HPDE6-E6E7 (cell line): ENCODE results near the gene TXNRD3.

Experiments
- DNase-seq: peaks from one replicate; pipeline ENCODE4 v3.0.0; 2011; ENCODE audit warnings: missing footprints; ENCODE audit errors: extremely low spot score

The TXNRD3 gene

DNA sequence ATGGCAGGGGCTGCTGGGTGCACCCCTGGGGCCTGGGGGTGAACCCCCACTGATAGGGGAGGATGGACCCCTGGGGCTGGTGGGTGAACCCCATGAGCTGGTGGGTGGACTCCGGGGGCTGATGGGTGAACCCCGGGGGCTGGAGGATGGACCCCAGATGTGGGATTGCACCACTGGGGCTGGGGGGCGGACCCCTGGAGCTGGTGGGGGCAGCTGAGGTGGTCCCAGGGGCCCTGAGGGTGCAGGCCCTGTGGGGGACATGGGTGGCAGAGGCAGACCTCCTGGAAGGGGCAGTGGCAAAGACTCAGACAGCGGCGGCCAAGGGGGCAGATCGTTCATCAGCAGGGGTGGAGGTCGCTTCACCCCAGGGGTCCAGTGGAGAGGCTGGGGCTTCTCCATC, 17.4 kb upstream of the TXNRD3 start:
- DNase-seq = no peak

DNA sequence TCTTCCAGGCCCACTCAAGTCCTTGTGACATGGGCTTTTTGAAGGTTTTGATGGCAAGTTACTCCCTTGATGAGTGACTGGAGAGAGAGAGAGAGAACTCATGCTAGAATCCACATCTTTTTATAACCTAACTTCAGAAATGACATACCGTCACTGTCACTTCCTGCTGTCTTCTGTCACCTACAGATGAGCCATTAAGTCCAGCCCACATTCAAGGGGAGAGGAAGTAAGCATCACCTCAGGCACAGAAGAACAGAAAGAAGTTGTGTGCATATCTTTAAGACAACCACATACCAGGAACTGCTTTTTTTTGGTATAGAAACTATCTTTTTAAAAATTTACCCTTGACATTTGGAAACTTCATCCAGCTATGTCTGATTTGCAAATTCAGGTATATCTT, 16.6 kb upstream of the TXNRD3 start:
- DNase-seq = no peak

DNA sequence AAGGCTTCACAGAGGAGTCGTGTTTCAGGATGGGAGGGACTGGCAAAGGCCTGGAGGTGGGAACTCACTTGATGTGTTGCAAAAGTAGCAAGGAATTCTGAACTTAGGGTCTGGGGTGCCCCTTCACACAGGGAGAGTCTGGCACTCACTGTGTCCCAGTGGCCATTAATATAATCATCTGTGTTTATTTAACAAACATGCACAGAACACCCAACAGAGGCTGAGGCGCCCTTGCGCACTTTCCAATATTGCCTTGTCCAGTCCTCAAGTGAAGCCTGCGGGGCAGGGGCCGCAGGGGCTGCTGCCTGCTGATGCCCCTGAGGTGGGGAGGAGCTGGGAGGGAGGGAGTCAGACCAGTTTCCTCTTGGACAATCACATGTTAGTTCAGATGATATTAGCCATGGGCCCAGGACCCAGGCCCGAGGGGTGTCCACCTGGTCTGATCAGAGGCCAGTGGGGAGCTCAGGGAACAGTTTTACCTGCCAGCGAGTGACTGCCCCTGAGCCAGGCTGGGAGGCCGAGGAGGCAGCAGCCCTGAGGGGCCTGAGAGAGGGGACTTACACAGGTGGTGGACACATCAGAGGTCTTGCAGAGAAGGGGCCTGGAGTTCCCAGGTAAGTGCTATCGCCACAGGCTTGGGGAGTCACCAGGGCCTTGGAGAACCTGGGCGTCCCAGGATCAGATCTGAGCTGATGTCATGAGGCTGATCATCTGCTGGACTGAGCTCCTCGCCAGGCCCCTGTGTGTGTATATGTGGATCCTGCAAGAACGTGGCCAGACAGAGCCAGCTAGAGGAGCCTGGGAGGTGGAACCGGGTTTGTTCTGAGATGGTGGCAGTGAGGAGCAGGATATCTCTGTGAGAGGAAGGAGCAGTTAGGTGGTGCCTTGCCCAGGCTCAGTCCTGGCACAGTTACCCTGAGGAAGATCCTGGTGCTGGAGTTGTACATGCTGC, 13.8 kb upstream of the TXNRD3 start:
- no peak for DNase-seq

DNA sequence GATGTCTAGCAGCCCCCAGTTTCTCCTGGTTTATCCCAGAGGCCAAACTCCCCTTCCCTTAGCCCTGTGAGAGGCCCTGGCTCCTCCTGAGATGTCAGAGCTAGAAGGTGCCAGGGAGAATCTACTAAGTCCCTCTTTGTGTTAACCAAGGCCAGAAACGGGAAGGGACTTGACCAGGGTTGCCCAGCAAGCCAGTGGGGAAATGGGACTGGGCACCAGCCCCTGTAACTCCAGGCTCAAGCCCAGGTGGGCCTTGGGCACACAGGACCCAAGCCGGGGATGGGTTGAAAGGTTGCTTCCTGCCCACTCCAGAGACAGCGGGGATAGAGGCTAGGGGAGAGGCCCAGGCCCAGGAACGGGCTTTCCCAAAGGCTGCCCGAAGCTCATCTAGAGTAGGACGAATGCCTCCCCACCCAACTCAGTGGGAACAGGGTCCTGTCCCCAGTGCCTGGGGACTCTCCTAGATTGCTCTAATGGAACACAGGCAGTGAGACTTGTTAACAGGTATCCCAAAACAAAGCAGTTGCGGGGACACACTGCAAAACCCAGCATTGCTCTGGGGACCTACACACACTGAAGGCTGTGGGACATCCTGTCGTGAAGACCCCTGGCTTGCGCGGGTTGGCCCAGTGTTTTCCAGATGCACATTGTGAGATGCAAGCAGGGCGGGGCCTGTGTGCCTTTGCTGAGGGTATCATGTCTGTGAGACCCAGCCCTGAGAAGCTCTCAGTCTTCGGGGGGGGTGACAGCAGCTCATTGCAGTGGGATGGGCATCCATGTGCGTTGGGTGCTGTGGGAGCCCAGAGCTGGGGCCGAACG, 12.9 kb upstream of the TXNRD3 start:
- no peak for DNase-seq

DNA sequence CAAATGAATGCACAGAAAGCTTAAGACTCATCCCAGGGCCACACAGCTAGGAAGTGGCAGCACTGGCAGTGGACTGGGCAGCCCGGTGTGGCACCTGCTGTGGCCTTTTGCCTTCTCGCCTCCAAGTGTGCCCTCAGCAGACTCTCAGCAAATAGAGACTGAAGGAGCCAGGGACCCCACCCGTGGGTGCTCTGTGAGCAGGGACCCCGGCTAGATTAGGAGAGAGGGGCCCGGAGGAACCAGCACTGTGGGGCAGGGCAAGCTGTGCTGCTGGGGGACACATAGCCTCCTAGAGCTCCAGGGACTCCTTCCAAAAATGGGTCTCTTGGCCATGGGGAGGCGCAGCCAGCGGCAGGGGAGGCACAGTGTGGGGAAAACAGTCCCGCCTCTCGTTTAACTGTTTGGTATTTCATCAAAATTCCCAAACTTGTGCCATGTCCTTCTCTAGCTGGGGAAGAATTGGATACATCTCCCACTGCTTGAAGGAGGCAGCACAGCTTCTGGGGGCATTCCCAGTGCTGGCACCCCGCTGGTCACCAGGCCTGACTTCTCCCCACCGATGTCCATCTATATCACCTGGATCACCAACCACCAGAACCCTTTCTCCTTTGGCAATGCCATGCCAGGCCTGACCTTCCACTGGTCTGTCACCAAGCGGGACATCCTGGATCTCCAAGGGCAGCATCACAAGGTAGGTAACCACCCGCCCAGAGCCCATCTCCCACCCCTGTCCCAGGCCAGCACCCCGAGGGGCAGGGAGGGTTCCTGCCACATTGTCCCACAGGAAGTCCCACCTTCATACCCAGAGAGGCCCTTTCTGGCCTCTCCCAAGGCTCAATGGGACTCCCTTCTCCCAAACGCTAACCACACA, 12.0 kb upstream of the TXNRD3 start:
- no peak for DNase-seq

DNA sequence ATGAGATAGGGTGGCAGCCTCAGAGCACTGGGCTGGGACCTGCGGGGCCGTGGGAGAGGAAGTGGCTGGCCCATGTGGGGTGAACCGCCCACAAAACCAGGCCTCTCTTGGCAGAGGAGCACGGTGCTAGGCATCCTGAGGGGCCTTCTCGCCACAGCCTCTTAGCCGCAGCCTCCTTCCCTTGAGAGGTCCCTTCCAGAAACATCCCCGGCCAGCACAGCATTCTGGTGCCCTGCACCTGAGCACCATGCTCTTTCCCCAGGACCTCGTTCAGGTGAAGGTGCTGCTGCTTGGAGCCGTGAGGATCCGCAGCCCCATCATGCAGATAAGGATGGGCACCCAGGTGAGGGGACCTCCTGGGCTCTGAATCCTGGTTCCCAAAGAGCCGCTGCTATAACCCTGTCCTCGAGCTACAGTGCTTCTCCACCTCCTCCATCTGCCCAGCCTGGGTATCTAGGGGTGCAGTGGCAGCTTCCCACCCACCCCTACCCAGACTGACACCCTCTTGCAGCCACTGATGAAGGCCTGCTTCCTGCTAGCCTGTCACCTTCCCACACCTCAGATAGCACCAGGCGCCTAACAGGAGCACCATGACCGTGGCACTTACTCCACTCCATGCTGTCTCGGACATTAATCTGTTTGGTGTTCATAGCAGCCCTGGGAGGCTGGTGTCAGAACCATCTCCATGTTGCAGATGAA, 11.2 kb upstream of the TXNRD3 start:
- no peak for DNase-seq

DNA sequence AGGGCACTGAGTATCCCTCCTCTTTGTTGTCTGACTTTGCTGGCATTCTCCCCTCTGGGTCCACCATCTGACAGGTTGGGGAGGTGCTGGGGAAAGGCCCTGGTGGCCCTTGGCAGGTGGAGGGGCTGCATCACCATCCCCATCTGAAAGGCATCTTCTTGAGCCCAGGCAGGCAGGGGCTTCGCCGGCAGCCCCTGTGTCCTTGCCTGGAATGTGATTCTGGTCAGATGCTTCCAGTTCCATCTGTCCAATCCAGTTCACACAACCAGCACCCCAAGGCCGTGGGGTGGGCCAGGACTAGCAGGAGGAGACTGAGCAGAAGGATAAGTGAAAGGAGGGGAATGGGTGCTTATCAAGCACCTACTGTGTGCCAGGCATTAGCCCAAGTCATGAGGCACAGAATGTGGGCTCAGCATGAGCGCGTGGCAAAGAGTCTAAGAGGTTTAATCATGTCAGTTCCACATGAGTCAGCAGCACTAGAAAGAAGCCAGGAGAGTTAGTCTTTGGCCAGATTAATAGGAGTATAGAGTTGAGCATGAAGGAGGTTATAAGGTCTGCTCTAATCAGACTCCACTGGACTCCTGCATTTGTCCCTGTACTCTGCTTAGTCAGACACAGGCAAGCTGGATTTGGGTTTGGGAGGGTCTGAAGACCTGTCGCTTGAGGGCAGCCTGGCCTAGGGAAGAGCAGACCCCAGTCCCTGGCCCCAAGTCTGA, 10.5 kb upstream of the TXNRD3 start:
- DNase-seq = no peak

DNA sequence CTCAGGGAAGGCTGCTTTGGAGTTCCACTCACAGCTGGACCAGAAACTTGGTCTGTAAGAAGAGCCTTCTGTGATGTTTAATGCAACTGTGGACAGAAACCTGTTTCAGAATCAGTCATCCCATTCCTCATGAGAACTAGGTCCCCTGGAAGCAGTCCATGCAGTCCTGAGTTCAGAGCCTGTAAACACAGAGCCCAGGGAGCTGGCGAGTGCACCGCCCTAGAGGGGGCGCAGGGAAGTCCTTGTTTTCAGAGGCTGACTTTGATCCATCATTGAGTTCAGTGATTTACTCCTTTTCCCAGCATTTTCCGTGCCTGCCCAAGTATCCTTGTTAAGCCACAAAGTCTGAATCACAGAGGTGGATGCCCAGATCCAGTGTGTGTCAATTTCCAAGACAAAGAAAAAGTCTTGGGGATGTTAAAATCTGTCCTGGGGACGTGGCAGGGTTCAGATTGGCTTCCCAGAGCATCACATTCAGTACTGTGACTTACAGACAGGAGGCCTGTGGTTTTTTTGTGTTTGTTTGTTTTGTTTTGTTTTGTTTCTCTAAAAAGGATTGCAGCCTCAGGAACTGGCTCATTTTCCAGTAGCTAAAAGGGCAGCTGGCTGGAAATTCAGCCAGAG, 9.8 kb upstream of the TXNRD3 start:
- DNase-seq = no peak

DNA sequence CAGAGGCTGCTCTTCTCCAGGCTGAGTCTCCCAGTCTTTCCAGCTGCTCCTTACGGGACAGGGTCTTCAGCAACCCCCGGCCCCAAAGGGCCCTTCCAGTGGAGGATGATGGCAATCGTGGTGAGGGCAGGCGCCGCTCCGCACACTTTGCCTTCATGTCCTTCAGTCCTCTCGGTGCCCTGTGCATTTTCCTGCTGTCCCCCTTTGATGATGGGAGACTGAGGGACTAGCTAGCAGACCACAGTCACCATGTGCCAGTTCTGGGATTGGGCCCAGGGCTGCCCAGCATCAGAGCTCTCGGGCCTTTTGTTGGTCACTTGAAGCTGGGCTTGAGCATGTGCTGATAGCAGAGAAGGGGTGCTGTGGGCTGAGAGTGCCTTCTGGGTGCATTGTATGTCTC, 8.8 kb upstream of the TXNRD3 start:
- no peak for DNase-seq

DNA sequence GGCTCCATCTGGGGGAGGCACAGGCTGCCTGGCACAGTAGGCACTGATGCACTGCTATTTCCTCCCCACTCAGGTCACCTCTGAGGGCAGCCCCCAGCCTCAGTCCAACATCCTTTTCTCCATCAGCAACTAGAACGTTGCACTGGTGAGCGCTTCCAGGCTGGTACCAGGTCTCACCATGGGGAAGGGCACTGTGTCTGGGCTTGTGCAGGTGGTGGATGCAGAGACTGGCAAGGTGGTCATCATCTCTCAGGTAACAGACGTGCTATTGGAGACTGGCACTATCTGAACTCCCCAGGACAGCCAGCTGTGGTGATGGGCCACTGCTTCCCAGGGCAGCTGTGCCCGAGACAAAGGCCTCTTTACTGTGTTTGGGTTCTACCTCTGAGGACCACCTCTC, 8.3 kb upstream of the TXNRD3 start:
- DNase-seq = no peak

DNA sequence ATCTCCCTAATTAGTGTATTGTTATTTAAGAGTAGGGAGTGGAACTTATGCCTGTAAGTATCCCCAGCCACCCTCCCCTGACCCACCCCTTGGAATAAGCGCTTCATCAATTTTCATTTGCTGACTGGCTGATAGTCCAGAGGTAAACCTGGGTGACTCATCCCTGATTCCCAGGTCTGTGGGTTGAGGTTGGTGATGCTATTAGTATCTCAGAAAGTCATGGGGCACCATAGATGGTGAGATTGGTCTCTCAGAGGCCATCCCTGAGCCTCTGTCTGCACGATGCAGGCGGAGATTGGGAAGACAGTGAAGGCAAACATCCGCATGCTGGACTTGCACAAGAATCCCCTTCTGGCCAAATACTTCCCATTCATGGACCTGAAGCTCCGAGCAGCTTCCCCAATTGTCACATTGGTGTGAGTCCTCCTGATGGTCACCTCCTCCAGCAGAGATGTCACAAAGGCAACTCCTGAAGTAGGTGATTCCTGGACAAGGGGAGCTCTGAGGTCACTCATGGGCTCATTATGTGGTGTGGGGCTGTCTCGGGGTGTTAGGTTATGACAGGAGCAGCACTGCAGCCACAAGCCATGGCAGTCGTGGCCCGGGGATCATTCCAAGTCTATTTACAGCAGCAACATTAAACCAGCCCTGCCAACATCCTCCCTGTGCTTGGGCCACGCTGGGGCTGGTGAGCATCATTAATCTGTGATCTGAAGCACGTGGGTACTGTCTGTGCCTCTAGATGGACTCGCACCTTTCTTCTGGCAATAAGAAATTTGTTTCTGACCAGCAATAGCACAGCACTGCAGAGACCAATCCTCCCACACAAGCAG, 6.8 kb upstream of the TXNRD3 start:
- DNase-seq = no peak

DNA sequence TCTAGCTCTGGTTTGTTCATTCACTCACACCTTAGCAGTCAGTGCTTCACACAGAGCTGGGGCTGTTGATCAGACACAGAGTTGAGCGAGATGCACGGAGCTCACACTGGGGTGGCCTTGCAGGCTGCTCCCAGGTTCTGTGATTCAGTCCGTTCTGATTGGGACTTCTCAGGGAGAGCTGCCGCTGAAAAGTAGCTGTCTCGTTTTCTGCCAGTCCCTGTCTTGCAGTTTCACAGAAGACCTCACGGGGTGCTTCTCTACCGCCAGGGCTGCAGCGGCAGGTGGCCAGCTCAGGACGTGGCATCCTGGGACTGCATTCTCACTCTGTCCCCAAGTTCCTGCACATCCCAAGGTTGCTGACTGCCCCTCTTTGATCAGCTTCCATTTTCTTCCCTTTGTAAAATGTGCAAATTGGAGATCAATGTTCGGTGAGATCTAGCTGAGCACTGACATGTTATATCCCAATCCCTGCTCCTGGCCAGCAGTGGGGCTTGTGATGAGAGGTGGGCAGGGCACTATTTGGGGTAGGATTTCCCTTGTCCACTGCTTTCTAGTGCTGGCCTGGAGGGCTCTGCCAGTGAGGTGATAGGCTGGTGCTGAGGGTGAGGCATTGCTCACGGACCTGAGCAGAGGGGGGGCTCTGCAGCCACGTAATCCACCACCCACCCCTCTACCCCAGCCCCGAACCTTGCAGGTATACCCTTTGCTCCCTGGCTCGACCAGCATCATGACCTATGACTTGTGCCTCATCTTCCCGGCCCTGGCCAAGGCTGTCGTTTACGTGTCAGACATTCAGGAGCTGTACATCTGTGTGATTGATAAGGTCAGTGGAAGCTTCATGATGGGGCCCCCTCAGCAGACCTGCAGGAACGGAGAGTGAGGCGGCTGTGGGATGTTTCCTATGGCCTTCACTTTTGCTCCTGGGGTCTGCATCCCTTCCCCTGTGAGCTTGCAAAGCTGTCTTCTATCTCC, 5.3 kb upstream of the TXNRD3 start:
- DNase-seq = no peak

DNA sequence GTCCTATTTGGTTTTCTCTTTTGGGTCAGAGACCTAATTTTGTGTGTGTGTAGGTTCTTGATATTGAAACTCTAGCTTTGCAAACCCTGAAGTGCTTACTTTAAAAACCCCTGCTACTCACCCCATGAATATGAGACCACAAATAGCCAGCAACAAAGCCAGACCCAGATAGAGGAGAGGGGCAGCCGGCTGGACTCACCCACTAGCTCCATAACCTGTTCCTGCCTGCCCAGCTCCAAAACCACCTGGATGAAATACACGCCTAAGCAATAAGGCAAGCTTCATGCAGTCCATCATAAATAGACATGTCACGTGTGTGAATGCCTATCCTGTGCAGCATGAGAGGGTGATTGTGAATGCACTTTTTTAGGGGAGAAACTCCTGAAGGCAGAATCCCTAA, 3.7 kb upstream of the TXNRD3 start:
- DNase-seq = no peak

DNA sequence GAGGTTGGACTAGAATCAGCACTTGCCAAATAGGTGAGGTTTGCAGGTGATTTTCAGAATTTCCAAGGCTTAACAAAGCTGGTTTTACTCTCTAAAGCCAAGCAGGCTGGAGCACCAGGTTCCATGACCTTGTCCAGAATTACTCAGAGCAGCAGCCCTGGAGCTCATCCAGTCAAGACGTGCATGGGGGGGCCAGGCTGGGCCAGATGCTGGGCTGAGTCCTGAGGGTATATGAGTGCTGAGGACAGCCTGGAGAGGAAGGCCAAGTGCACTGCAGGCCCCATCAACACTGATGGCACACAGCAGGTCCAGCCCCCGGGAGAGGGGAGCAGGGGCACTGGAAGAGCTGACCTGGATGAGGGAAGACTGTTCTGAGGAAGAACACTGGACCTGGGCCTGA, 3.0 kb upstream of the TXNRD3 start:
- DNase-seq = no peak

DNA sequence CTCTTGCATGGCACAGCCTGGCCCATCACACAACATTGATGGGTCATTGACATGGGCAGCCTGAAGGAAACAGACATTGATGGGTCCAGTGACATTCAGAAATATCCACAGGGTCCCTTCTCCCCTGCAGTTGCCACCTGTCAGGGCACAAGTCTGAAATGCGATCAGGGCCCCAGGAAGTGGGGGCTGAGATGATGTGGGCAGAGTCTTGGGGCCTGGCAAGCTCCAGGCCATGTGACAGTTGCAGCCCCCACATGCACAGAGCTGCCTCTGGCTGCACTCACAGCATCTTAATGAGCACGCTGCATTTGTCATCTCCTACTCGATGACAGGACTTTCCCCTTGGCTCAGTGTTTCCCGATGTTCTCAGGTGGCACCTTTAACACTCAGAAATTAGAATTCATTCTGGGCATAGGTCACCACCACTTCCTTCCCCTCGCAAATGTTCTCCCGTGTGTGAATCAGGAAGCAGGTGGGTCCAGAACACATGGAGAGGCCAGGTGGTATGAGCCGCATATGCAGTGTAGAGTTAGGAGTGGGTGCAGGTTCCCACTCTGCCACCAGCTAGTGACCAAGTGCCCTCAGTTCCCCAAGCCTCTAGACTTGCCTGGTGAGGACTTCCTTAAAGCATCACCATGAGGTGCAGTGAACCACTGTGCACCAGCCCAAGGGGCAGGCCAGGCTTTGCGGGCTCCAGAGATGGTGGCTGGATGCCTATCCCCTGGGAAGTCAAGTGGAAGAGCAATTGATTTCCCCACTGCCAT, 1.6 kb upstream of the TXNRD3 start:
- no peak for DNase-seq

DNA sequence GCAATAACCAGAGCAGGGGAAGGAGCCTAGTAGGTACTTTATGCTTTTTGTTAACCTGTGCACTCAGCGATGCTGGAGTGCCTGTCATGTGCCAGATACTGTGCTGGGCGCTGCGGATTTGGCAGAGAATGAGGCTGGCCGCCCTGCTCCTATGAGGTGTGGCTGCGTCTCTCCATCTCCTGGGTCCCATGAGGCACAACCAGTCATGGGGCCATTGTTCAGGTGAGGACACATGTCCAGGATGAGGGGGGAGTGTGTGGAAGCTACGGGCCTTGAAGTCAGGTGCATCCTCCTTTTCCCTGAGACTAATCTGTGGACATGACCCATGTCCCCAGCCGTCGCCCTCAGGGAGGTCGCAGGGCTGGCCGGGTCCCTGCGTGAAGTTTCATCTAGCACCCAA, 963 bp upstream of the TXNRD3 start:
- no peak for DNase-seq

DNA sequence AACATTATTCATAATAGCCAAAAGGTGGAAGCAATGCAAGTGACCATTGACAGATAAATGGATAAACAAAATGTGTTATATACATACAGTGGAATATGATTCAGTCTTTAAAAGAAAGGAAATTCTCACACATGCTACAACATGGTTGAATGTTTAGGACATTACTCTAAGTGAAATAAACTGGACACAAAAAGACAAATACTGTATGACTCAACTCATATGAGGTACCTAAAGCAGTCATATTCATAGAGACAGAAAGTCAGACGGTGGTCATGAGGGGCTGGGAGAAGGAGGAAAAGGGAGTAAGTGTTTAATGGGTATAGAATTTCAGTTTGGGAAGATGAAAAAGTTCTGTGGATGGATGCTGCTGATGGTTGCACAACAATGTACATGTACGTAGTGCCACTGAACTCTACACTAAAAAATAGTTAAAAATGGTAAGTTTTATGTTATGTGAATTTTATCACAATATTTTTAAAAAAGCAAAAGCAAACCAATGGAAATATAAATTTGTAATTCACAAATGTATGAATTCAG, 5.3 kb downstream of the TXNRD3 start:
- DNase-seq = no peak
